ENCODE measurements around the gene ZNF638.
A peak's percentile ranks its signal among the peaks of the same experiment; 100 is the strongest.
"Not testable (repeated sequence)": the region's sequence is repeated elsewhere in the genome, so short reads cannot be mapped to it uniquely, and the experiment has no call there.

ZNF638 gene

GRCh38 chr2:71409611-71410010 is 78.0 kb downstream of the ZNF638 start:
- DNase-seq: no peak

GRCh38 chr2:71410696-71411095 is 79.1 kb downstream of the ZNF638 start:
- no peak for DNase-seq

- DNase-seq: peak in 1 of 2 experiments; percentile 11
Observed at GRCh38 chr2:71416866-71417265, 85.3 kb downstream of the ZNF638 start.

GRCh38 chr2:71417300-71418202 is 86.0 kb downstream of the ZNF638 start:
- no peak for DNase-seq

- DNase-seq: no peak
Observed at GRCh38 chr2:71419145-71419544, 87.6 kb downstream of the ZNF638 start.

GRCh38 chr2:71419976-71420375 is 88.4 kb downstream of the ZNF638 start:
- no peak for DNase-seq

- no peak for DNase-seq
Observed at GRCh38 chr2:71422786-71423185, 91.2 kb downstream of the ZNF638 start.

- DNase-seq: no peak
Observed at GRCh38 chr2:71423817-71424420, 92.3 kb downstream of the ZNF638 start.

GRCh38 chr2:71426721-71427120 is 95.1 kb downstream of the ZNF638 start:
- no peak for DNase-seq

GRCh38 chr2:71428472-71429383 is 97.1 kb downstream of the ZNF638 start:
- no peak for DNase-seq

GRCh38 chr2:71445142-71445541 is 113.6 kb downstream of the ZNF638 start:
- DNase-seq: not testable (repeated sequence)

- DNase-seq: no peak
Observed at GRCh38 chr2:71446505-71446904, 114.9 kb downstream of the ZNF638 start.

GRCh38 chr2:71449343-71449742 is 117.8 kb downstream of the ZNF638 start:
- DNase-seq: no peak

- DNase-seq: no peak
Observed at GRCh38 chr2:71451705-71452104, 120.1 kb downstream of the ZNF638 start.

GRCh38 chr2:71452565-71452964 is 121.0 kb downstream of the ZNF638 start:
- DNase-seq: peak in 1 of 2 experiments; percentile 13

- DNase-seq: peak in 1 of 2 experiments; percentile 8
Observed at GRCh38 chr2:71453404-71454220, 122.0 kb downstream of the ZNF638 start, which contains the start of gene DYSF. DYSF (plus strand) TSS chr2:71453561.

GRCh38 chr2:71454221-71455010 is 122.8 kb downstream of the ZNF638 start:
- no peak for DNase-seq

GRCh38 chr2:71455011-71455740 is 123.6 kb downstream of the ZNF638 start:
- DNase-seq: no peak

- no peak for DNase-seq
Observed at GRCh38 chr2:71455741-71456569, 124.4 kb downstream of the ZNF638 start.

- no peak for DNase-seq
Observed at GRCh38 chr2:71456617-71457016, 125.0 kb downstream of the ZNF638 start.

Measured in activated CD4-positive, alpha-beta T cell treated with anti-CD3 and anti-CD28 coated beads, Interleukin-2, amount 50 U/mL, for 48 hours (primary cell).